Measurements from ENCODE around the gene RIPK1.
"Not testable (repeated sequence)": the region's sequence is repeated elsewhere in the genome, so short reads cannot be mapped to it uniquely, and the experiment has no call there.

Gene RIPK1

GRCh38 chr6:3022765-3023662 is 45.3 kb upstream of the RIPK1 start:
- Histone ChIP-seq H3K9ac (ENCODE audit: low read depth, low read length, poor library complexity, severe bottlenecking) (peak overlapping the region; percentile 95), H3K36me3 (ENCODE audit: insufficient read depth, low read length) (no peaks in the 10 kb centered on the region), H4K20me1 (ENCODE audit: insufficient read depth, low read length, poor library complexity, severe bottlenecking) (peaks cover 2% of the 10 kb centered on the region), H3K79me2 (ENCODE audit: insufficient read depth, low read length) (peaks cover 43% of the 10 kb centered on the region), H3F3A (ENCODE audit: low read depth) (peaks cover 18% of the 10 kb centered on the region), H3K4me2 (ENCODE audit: low read depth, low read length, poor library complexity, severe bottlenecking) (peak overlapping the region; percentile 87), H3K4me1 (ENCODE audit: insufficient read depth, low read length, poor library complexity, severe bottlenecking) (peaks cover 67% of the 10 kb centered on the region), H3K9me3 (ENCODE audit: insufficient read depth, low read depth, low read length) (no peaks in the 10 kb centered on the region), H3K9me2 (replicated peaks; ENCODE audit: low read depth, low read length) (no peaks in the 10 kb centered on the region), H2AFZ (ENCODE audit: low read length) (peak overlapping the region; percentile 22), H3K27me3 (ENCODE audit: insufficient read depth, low read length, poor library complexity, severe bottlenecking) (no peaks in the 10 kb centered on the region), H3K4me3 (ENCODE audit: low read length, poor library complexity, severe bottlenecking) (peak overlapping the region; percentile 89)
- TF ChIP-seq EZH2phosphoT487 (IDR thresholded peaks at IDR 0.05; ENCODE audit: borderline replicate concordance) (no peak), CTCF (conservative IDR thresholded peaks at IDR 0.05; ENCODE audit: low read length) (no peak)

GRCh38 chr6:3023663-3024483 is 44.4 kb upstream of the RIPK1 start:
- H3K36me3 ChIP-seq (ENCODE audit: insufficient read depth, low read length), result no peaks in the 10 kb centered on the region
- TF ChIP-seq CTCF (conservative IDR thresholded peaks at IDR 0.05; ENCODE audit: low read length), result no peak
- TF ChIP-seq EZH2phosphoT487 (IDR thresholded peaks at IDR 0.05; ENCODE audit: borderline replicate concordance), result no peak
- peak overlapping the region; percentile 95 for H3K9ac ChIP-seq (ENCODE audit: low read depth, low read length, poor library complexity, severe bottlenecking)
- peaks cover 2% of the 10 kb centered on the region for H4K20me1 ChIP-seq (ENCODE audit: insufficient read depth, low read length, poor library complexity, severe bottlenecking)
- peaks cover 12% of the 10 kb centered on the region for H3F3A ChIP-seq (ENCODE audit: low read depth)
- H3K4me1 ChIP-seq (ENCODE audit: insufficient read depth, low read length, poor library complexity, severe bottlenecking), result peaks cover 67% of the 10 kb centered on the region
- H3K9me3 ChIP-seq (ENCODE audit: insufficient read depth, low read depth, low read length), result no peaks in the 10 kb centered on the region
- H3K9me2 ChIP-seq (replicated peaks; ENCODE audit: low read depth, low read length), result no peaks in the 10 kb centered on the region
- peak overlapping the region; percentile 87 for H3K4me2 ChIP-seq (ENCODE audit: low read depth, low read length, poor library complexity, severe bottlenecking)
- H3K79me2 ChIP-seq (ENCODE audit: insufficient read depth, low read length), result peaks cover 43% of the 10 kb centered on the region
- no peaks in the 10 kb centered on the region for H3K27me3 ChIP-seq (ENCODE audit: insufficient read depth, low read length, poor library complexity, severe bottlenecking)
- H3K4me3 ChIP-seq (ENCODE audit: low read length, poor library complexity, severe bottlenecking), result peak overlapping the region; percentile 89
- peak overlapping the region; percentile 22 for H2AFZ ChIP-seq (ENCODE audit: low read length)

- peaks cover 52% of the 10 kb centered on the region for H3K4me1 ChIP-seq (ENCODE audit: insufficient read depth, low read length, poor library complexity, severe bottlenecking)
- H3F3A ChIP-seq (ENCODE audit: low read depth), result peaks cover 4% of the 10 kb centered on the region
- no peak overlapping the region for H3K4me3 ChIP-seq (ENCODE audit: low read length, poor library complexity, severe bottlenecking)
- peaks cover 19% of the 10 kb centered on the region for H3K79me2 ChIP-seq (ENCODE audit: insufficient read depth, low read length)
- H3K9me2 ChIP-seq (replicated peaks; ENCODE audit: low read depth, low read length), result no peaks in the 10 kb centered on the region
- no peaks in the 10 kb centered on the region for H3K27me3 ChIP-seq (ENCODE audit: insufficient read depth, low read length, poor library complexity, severe bottlenecking)
- H3K4me2 ChIP-seq (ENCODE audit: low read depth, low read length, poor library complexity, severe bottlenecking), result no peak overlapping the region
- H4K20me1 ChIP-seq (ENCODE audit: insufficient read depth, low read length, poor library complexity, severe bottlenecking), result peaks cover 2% of the 10 kb centered on the region
- H2AFZ ChIP-seq (ENCODE audit: low read length), result no peak overlapping the region
- no peak for TF ChIP-seq CTCF (conservative IDR thresholded peaks at IDR 0.05; ENCODE audit: low read length)
- no peak for TF ChIP-seq EZH2phosphoT487 (IDR thresholded peaks at IDR 0.05; ENCODE audit: borderline replicate concordance)
- H3K36me3 ChIP-seq (ENCODE audit: insufficient read depth, low read length), result no peaks in the 10 kb centered on the region
- peak overlapping the region; percentile 29 for H3K9ac ChIP-seq (ENCODE audit: low read depth, low read length, poor library complexity, severe bottlenecking)
- no peaks in the 10 kb centered on the region for H3K9me3 ChIP-seq (ENCODE audit: insufficient read depth, low read depth, low read length)
Measured at GRCh38 chr6:3026791-3027626, 41.3 kb upstream of the RIPK1 start.

- not testable (repeated sequence) for H3K27me3 ChIP-seq (ENCODE audit: insufficient read depth, low read length, poor library complexity, severe bottlenecking); H3F3A ChIP-seq (ENCODE audit: low read depth); H3K4me3 ChIP-seq (ENCODE audit: low read length, poor library complexity, severe bottlenecking); H3K79me2 ChIP-seq (ENCODE audit: insufficient read depth, low read length); H3K9me3 ChIP-seq (ENCODE audit: insufficient read depth, low read depth, low read length); H3K4me2 ChIP-seq (ENCODE audit: low read depth, low read length, poor library complexity, severe bottlenecking); H3K9ac ChIP-seq (ENCODE audit: low read depth, low read length, poor library complexity, severe bottlenecking); H3K36me3 ChIP-seq (ENCODE audit: insufficient read depth, low read length); H3K9me2 ChIP-seq (replicated peaks; ENCODE audit: low read depth, low read length); H4K20me1 ChIP-seq (ENCODE audit: insufficient read depth, low read length, poor library complexity, severe bottlenecking)
- peaks cover 44% of the 10 kb centered on the region for H3K4me1 ChIP-seq (ENCODE audit: insufficient read depth, low read length, poor library complexity, severe bottlenecking)
- H2AFZ ChIP-seq (ENCODE audit: low read length), result 0 out of 2 replicates have a peak overlapping the region, but pooled peaks have one; percentile 5
Measured at GRCh38 chr6:3028156-3028555, 40.1 kb upstream of the RIPK1 start.
